Activated T-helper 1 cell treated with Interleukin-2 at 50 U/mL for 16 hours (primary cell): ENCODE measurements around the gene GPHN.
"Not testable (repeated sequence)": the region's sequence is repeated elsewhere in the genome, so short reads cannot be mapped to it uniquely, and the experiment has no call there.

Experiments
- DNase-seq: peaks from one replicate; pipeline ENCODE4 v3.0.0-alpha.2; 2020; ENCODE audit warnings: low read depth

Gene GPHN

GRCh38 chr14:66502836-66503235 is 5.1 kb upstream of the GPHN start:
- not testable (repeated sequence) for DNase-seq

DNA sequence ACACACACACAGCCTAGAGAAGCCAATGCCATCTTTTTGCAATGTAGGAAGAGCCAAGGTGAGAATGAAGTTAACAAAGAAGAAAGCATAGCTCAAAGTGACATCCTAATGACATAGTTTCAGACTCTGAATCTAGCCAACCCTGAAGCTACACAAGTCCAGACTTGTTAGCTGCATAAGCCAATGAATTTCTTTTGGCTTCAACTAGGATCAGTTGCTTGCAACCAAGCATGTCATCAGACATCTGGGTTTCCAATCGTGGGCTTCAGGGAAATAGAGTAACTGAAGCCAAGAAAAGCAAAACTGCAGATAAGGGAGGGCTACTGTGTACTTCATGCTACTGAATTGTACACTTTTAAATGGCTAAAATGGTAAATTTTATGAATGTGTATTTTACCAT is 4.4 kb upstream of the GPHN start:
- no peak for DNase-seq

DNA sequence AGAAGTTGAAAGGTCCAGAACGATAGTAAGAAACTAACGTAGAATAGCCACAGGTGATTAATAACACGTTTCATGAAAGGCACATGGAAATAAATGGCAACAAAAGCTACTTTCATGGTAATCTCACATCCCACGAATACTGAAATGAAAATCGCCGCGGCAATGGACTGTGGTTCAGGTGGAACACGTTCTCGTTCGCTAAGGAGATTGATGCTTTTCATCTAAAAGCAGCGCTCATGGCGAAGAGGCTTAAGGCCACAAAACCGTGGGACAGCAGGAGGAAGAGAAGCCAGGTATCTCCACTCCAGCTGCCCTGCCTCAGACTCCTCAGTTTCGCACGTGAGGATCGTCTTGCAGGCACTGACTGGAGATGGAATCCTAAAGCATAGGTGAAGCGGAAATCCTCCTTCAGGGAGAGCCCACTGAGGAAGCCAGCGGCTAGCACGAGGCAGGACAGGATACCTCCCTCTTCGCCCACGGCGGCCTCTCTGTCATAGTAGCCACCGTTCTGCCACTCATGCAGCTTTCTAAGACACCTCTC is 696 bp upstream of the GPHN start:
- DNase-seq = no peak

- DNase-seq = no peak
Observed at GRCh38 chr14:66508547-66508845, 549 bp downstream of the GPHN start.

GRCh38 chr14:66508846-66509621 is 1.1 kb downstream of the GPHN start:
- DNase-seq = no peak

- DNase-seq = no peak
Observed at GRCh38 chr14:66509874-66510273, 1.9 kb downstream of the GPHN start.

GRCh38 chr14:66511849-66512248 is 3.9 kb downstream of the GPHN start:
- DNase-seq = no peak

DNA sequence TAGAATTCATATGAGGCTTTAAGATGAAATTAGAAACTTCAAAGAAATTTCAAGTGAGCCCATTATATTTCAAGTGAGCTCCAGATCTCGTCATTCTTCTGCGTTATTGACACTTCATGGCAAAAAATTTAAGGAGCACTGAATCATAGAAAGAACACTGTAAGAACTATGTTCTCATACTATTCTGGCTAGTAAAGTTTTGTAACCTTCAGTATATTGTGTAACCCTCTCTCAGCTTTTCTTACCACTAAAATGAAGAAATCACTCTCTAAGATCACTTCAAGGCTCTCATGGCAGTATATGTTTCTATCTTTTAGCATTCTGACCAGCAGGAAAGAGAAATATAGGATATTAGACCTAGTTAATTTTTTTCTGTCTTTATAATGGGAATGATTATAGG is 6.3 kb downstream of the GPHN start:
- no peak for DNase-seq

DNA sequence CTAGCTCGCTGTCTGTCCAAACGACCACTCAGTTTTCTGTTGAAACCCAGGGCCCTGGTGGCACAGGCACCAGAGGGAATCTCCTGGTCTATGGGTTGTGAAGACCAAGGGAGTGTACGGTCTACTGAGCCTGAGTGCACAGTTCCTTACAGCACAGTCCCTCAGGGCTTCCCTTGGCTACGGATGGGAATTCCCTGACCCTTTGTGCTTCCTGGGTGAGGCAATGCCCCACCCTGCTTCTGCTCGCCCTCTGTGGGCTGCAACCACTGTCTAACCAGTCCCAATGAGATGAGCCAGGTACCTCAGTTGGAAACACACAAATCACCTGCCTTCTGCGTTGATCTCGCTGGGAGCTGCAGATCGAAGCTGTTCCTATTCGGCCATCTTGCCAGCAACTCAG is 22.6 kb downstream of the GPHN start:
- DNase-seq = no peak

GRCh38 chr14:66539034-66539433 is 31.1 kb downstream of the GPHN start:
- no peak for DNase-seq

DNA sequence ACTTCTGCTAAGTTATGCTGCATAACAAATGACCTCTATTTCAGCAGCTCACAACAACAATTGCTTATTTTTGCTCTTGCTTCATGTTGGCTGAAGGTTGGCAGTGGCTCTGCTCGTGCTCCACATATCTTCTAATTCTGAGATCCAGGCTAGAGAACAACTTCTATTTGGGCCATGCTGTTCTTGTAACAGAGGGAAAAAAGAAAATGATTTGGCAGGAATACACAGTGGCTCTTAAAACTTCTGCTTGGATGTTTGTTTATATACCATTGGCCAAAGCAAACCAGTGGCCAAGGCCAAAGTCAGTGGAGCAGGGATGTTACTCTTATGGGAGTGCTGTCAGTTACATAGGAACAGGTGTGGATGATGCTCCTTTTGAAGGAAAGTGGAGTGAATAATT is 32.1 kb downstream of the GPHN start:
- DNase-seq = no peak

- DNase-seq = no peak
Observed at GRCh38 chr14:66541627-66542026, 33.7 kb downstream of the GPHN start.

GRCh38 chr14:66543996-66544395 is 36.0 kb downstream of the GPHN start:
- DNase-seq = no peak

DNA sequence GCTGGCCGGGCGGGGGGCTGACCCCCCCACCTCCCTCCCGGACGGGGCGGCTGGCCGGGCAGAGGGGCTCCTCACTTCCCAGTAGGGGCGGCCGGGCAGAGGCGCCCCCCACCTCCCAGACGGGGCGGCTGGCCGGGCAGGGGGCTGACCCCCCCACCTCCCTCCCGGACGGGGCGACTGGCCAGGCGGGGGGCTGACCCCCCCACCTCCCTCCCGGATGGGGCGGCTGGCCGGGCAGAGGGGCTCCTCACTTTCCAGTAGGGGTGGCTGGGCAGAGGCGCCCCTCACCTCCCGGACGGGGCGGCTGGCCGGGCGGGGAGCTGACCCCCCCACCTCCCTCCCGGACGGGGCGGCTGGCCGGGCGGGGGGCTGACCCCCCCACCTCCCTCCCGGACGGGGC is 37.2 kb downstream of the GPHN start:
- not testable (repeated sequence) for DNase-seq

DNA sequence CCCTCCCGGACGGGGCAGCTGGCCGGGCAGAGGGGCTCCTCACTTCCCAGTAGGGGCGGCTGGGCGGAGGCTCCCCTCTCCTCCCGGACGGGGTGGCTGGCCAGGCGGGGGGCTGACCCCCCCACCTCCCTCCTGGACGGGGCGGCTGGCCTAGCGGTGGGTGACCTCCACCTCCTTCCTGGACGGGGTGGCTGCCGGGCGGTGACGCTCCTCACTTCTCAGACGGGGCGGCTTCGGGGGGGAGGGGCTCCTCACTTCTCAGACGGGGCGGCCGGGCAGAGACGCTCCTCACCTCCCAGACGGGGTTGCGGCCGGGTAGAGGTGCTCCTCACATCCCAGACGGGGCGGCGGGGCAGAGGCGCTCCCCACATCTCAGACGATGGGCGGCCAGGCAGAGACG is 37.8 kb downstream of the GPHN start:
- DNase-seq = not testable (repeated sequence)

DNA sequence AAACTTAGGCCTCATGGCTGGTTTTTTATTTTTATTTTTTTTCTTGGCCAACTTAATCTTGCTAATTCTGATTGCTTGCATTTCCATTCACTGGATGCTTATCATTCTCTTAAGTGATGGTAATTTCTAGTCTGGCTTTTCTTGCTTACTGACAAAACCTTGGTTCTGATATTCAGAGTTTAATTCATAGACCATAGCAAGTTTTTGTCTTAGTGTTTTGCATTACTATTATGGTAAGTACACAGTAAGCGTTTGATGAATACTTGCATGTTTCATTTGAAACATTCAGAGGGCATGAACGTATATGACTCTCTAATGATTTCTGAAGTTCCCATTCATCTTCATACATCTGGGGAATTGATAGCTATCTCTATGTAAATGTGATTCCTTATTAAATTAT is 55.8 kb downstream of the GPHN start:
- no peak for DNase-seq

DNA sequence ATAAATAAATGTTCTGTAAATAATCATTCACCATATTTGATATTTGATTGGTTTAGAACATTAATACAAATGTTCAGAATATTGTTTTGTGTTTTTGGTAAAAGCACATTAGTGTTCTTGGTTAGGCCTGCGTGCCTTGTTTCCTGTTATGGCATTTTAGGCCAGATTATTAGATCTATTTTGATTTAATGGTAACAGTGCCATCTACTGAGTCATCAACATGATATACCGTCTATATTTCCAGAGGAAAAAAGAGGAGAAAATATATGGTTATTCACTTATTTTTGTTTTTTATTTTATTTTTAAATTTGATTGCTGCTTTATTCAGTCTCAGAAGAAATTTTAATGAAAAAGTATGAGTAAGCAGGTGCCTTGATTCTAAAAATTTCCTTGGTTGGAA is 60.3 kb downstream of the GPHN start:
- no peak for DNase-seq

DNA sequence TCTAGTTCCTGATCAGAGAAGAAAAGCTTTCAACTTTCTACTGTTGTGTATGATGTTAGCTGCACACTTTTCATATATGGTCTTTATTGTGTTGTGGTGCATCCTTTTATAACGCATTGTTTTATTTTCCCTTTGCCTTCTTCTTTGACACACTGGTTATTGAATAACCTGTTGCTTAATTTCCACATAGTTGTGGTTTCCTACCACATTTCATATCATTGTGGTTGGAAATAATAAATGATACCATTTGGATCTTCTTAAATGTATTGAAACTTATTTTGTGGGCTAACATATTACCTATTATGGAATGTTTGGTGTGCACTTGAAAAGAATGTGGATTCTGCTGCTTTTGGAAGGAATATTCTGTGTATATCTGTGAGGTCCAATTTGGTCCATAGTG is 64.9 kb downstream of the GPHN start:
- DNase-seq = no peak

- DNase-seq = no peak
Observed at GRCh38 chr14:66575014-66575413, 67.1 kb downstream of the GPHN start.

DNA sequence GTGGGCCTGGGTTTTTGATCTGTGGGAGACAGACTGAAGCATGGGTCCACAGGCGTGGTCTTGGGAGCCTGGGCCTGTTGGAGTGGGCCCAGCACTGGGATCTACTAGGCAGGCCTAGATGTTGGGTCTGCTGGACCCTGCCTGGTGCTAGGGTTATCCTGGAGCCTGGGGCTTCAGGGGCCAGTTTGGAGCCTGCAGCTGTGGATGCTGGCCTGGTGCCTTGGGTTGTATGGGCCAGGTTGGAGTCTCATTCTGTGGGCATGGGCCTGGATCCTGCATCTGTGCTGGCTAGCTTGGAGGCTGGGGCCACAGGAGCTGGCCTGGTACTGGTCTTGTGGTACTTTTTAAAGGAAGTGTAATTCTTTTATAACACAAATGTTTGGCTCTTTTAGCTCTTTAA is 68.0 kb downstream of the GPHN start:
- no peak for DNase-seq

DNA sequence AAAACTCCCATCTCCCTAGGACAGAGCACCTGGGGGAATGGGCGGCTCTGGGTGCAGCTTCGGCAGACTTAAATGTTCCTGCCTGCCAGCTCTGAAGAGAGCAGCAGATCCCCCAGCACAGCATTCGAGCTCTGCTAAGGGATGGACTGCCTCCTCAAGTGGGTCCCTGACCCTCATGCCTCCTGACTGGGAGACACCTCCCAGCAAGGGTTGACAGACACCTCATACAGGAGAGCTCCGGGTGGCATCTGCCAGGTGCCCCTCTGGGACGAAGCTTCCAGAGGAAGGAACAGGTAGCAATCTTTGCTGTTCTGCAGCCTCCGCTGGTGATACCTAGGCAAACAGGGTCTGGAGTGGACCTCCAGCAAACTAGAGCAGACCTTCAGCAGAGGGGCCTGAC is 79.8 kb downstream of the GPHN start:
- DNase-seq = not testable (repeated sequence)

DNA sequence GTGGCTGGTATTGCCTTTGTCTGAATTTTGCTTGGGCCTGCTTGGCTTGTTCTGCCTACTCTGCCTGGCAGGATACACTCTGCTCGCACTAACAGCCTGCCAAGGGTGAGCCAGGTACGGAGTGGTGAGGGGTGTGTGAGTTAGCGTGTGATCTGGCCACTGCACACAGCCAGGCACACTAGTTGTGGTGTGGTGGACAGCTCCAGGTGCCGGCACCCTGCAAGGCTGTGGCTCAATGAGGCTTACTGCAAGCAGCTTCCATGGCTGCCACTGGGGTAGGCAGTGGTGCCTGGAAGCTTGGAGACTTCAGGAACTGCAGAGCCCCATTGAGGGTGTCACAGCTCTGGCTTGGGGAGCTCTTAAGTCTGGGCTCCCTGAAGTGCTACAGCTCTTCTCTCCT is 87.4 kb downstream of the GPHN start:
- DNase-seq = no peak

GRCh38 chr14:66596241-66596985 is 88.5 kb downstream of the GPHN start:
- no peak for DNase-seq

GRCh38 chr14:66600416-66600815 is 92.5 kb downstream of the GPHN start:
- DNase-seq = no peak
